Endothelial cell of umbilical vein (primary cell): ENCODE data around the gene RPS13. TPM values are rescaled to one million over a fixed set of nuclear protein-coding genes. Genes with fewer than 3 reads are reported as not detected.

ENCODE experiments used
- BruUV-seq: library from RNA; stranded (reverse); fragments of 400-500 nt; replicated peaks from 2 replicates; lab custom pipeline; 2021; lab: Mats Ljungman, UMichigan
- CTCF ChIA-PET: fragments of 300-600, 350-600 bp; sonication (Branson Sonifier 250); formaldehyde crosslinking; loops from one replicate; lab custom pipeline; 2021; ENCODE audit warnings: antibody characterized with exemption, inconsistent platforms; lab: Charles Lee
- POLR2A ChIA-PET: fragments of 300-600, 350-600 bp; sonication (Branson Sonifier 250); formaldehyde crosslinking; loops from one replicate; lab custom pipeline; 2021; ENCODE audit warnings: antibody characterized with exemption, inconsistent platforms; lab: Charles Lee
- DNase-seq: peaks from one replicate; pipeline ENCODE4 v3.0.0-alpha.2; 2011; ENCODE audit warnings: low read depth, low spot score
- FAIRE-seq: peaks from 2 replicates; lab custom pipeline; 2011; peaks lifted over from hg19 to GRCh38; lab: Jason Lieb, UNC
- H2AFZ ChIP-seq: 2 replicates; pipeline ENCODE4 v1.6.0; 2012; ENCODE audit warnings: low read depth, low read length, control low read depth, inconsistent platforms
- H3K27ac ChIP-seq: 2 replicates; pipeline ENCODE4 v1.5.1; 2011; ENCODE audit warnings: low read depth, mild to moderate bottlenecking, control low read depth, low read length, moderate library complexity; ENCODE audit not compliant: insufficient read depth
- H3K27me3 ChIP-seq, 2 experiments: 2 replicates each; pipeline versions ENCODE4 v1.6.0 to v1.6.1; 2011; ENCODE audit warnings: low read length in 2 of 2, mixed read lengths in 1 of 2; ENCODE audit not compliant: control insufficient read depth in 2 of 2, insufficient read depth in 2 of 2
- H3K36me3 ChIP-seq, 2 experiments: 2 replicates in 1 of 2; 3 replicates in 1 of 2; pipeline ENCODE4 v1.5.1; 2011; ENCODE audit warnings: low read length in 2 of 2, mild to moderate bottlenecking in 1 of 2, moderate library complexity in 1 of 2; ENCODE audit not compliant: control insufficient read depth in 2 of 2, insufficient read depth in 2 of 2; ENCODE audit errors: extremely low read depth in 1 of 2
- H3K4me1 ChIP-seq: 3 replicates; pipeline ENCODE4 v1.5.1; 2011; ENCODE audit warnings: mild to moderate bottlenecking, low read length; ENCODE audit not compliant: control insufficient read depth, insufficient read depth; ENCODE audit errors: extremely low read depth
- H3K4me2 ChIP-seq: 2 replicates; pipeline ENCODE4 v1.6.1; 2011; ENCODE audit warnings: low read length, control low read depth, mixed read lengths; ENCODE audit not compliant: insufficient read depth
- H3K4me3 ChIP-seq, 3 experiments: fragments of 200-600 bp in 1 of 3; sonication (generic), shearing (Covaris generic) in 1 of 3; replicated peaks in 1 of 3; 2 replicates each; pipeline ENCODE4 v1.5.1; 2011 to 2016; ENCODE audit warnings: control low read depth in 3 of 3, low read length in 3 of 3, mild to moderate bottlenecking in 2 of 3, inconsistent platforms in 1 of 3, low read depth in 1 of 3, moderate library complexity in 1 of 3; ENCODE audit not compliant: insufficient read depth in 1 of 3
- H3K79me2 ChIP-seq: 2 replicates; pipeline ENCODE4 v1.6.0; 2012; ENCODE audit warnings: low read length, inconsistent platforms; ENCODE audit not compliant: control insufficient read depth, insufficient read depth
- H3K9ac ChIP-seq: replicated peaks from 2 replicates; pipeline ENCODE3; 2011; ENCODE audit warnings: low read length, control low read depth; ENCODE audit not compliant: insufficient read depth; ENCODE audit errors: extremely low read depth
- H3K9me1 ChIP-seq: replicated peaks from 3 replicates; pipeline ENCODE4 v1.6.0; 2011; ENCODE audit warnings: mild to moderate bottlenecking, low read length; ENCODE audit not compliant: control insufficient read depth, insufficient read depth; ENCODE audit errors: extremely low read depth
- H3K9me3 ChIP-seq: replicated peaks from 2 replicates; pipeline ENCODE4 v1.5.1; 2012; ENCODE audit warnings: low read length, inconsistent platforms; ENCODE audit not compliant: control insufficient read depth, insufficient read depth
- H4K20me1 ChIP-seq: replicated peaks from 2 replicates; pipeline ENCODE3; 2011; ENCODE audit warnings: mild to moderate bottlenecking, low read length; ENCODE audit not compliant: control insufficient read depth, insufficient read depth; ENCODE audit errors: extremely low read depth
- FOS ChIP-seq: IDR thresholded peaks from 2 replicates; pipeline ENCODE4 v1.6.1; 2011; ENCODE audit warnings: mild to moderate bottlenecking, low read length, moderate library complexity, borderline replicate concordance; ENCODE audit not compliant: insufficient read depth
- GATA2 ChIP-seq: IDR thresholded peaks from 2 replicates; pipeline ENCODE4 v1.7.0; 2011; ENCODE audit warnings: low read depth, mild to moderate bottlenecking, moderate library complexity, mixed read lengths, low read length; ENCODE audit not compliant: insufficient read length, insufficient read depth
- MYC ChIP-seq: IDR thresholded peaks from one replicate; pipeline ENCODE4 v1.6.1; 2011; ENCODE audit warnings: mild to moderate bottlenecking, low read depth, low read length
- POLR2A ChIP-seq: IDR thresholded peaks from 2 replicates; pipeline ENCODE4 v1.6.1; 2012; ENCODE audit warnings: low read depth, mild to moderate bottlenecking, control low read depth, low read length
- POLR2AphosphoS5 ChIP-seq: IDR thresholded peaks from 2 replicates; pipeline ENCODE4 v1.6.1; 2012; ENCODE audit warnings: low read depth, mild to moderate bottlenecking, control low read depth, low read length, moderate library complexity; ENCODE audit not compliant: insufficient read depth
- dilution Hi-C: fragments of 300-500 bp; cut with MboI; formaldehyde crosslinking; loops from one replicate; pipeline ENCODE4 v1.15.0; 2019; ENCODE audit warnings: low sequenced_read_pairs; ENCODE audit not compliant: extremely low pct_ligation_motif_present
- intact Hi-C: fragments of 100-400 bp; cut with micrococcal nuclease; formaldehyde crosslinking; loops from one replicate; pipeline ENCODE4 v1.10.0; 2022
- polyA plus RNA-seq, 4 experiments: library from polyadenylated mRNA; depleted of rRNA in 3 of 4; stranded (reverse) in 3 of 4; unstranded in 1 of 4; fragments of >200 nt; gene quantifications; 2 replicates each; pipeline versions ENCODE4 v1.2.1 to v1.2.3, GENCODE V29; 2011 to 2012; ENCODE audit warnings: missing spikeins in 1 of 4
- total RNA-seq: library from RNA; stranded (reverse); gene quantifications from 2 replicates; pipeline ENCODE4 v1.2.3, GENCODE V29; 2021
- TF ChIP-seq, protein P1 (sequence below): IDR thresholded peaks from 2 replicates; pipeline ENCODE4 v1.6.1; 2011; ENCODE audit not compliant: insufficient read depth, insufficient read length
- TF ChIP-seq, protein P2 (sequence below), 2 donors: IDR thresholded peaks; 1 replicate in 1 of 2; 2 replicates in 1 of 2; pipeline ENCODE4 v1.5.1; 2011; ENCODE audit warnings: low read length in 2 of 2, mild to moderate bottlenecking in 2 of 2, moderate library complexity in 2 of 2, control low read depth in 1 of 2, inconsistent platforms in 1 of 2, low read depth in 1 of 2; ENCODE audit not compliant: insufficient read depth in 1 of 2; ENCODE audit errors: extremely low read depth in 1 of 2

The RPS13 gene
- total and polyA plus RNA-seq, 2 donors (not counting 3 experiments of a cell fraction or from before 2014, with no cell fraction given): 1,169 to 1,745 TPM

DNA sequence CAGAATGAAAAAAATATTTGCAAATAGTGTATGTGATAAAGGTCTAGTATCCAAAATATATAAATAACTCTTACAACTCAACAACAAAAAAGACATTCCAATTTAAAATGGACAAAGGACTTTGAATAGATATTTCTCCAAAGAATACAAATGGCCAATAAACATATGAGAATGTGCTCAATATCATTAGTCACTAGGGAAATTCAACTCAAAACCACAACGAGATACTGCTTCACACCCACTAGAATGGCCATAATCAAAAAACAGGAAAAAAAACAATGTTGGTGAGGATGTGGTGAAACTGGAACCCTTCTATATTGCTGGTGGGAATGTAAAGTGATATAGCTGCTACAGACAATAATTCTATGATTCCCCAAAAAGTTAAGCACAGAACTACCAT lies 38.6 kb upstream of the RPS13 start:
- Histone ChIP-seq H3K36me3 (peaks cover 0 to 7% of the 10 kb centered on the region in 2 experiments), H3K9ac (no peak overlapping the region), H3K27me3 (no peaks in the 10 kb centered on the region), H3K4me3 (no peak overlapping the region), H4K20me1 (no peaks in the 10 kb centered on the region), H3K27ac (no peak overlapping the region), H2AFZ (no peak overlapping the region), H3K79me2 (no peaks in the 10 kb centered on the region), H3K4me2 (no peak overlapping the region), H3K9me1 (no peaks in the 10 kb centered on the region), H3K4me1 (peaks cover 8% of the 10 kb centered on the region), H3K9me3 (no peaks in the 10 kb centered on the region)
- no peak for DNase-seq
- no TSS peak for BruUV-seq
- dilution Hi-C loops (no loop called here), intact Hi-C loops (no loop called here)
- TF ChIP-seq, protein P1, sequence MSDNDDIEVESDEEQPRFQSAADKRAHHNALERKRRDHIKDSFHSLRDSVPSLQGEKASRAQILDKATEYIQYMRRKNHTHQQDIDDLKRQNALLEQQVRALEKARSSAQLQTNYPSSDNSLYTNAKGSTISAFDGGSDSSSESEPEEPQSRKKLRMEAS: no peak
- TF ChIP-seq, protein P2, sequence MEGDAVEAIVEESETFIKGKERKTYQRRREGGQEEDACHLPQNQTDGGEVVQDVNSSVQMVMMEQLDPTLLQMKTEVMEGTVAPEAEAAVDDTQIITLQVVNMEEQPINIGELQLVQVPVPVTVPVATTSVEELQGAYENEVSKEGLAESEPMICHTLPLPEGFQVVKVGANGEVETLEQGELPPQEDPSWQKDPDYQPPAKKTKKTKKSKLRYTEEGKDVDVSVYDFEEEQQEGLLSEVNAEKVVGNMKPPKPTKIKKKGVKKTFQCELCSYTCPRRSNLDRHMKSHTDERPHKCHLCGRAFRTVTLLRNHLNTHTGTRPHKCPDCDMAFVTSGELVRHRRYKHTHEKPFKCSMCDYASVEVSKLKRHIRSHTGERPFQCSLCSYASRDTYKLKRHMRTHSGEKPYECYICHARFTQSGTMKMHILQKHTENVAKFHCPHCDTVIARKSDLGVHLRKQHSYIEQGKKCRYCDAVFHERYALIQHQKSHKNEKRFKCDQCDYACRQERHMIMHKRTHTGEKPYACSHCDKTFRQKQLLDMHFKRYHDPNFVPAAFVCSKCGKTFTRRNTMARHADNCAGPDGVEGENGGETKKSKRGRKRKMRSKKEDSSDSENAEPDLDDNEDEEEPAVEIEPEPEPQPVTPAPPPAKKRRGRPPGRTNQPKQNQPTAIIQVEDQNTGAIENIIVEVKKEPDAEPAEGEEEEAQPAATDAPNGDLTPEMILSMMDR (IDR thresholded peaks at IDR 0.05; ENCODE audit: extremely low read depth in 1 of 2, insufficient read depth in 1 of 2, low read depth in 1 of 2, low read length in 2 of 2): no peak
- TF ChIP-seq POLR2AphosphoS5 (no peak), MYC (no peak), GATA2 (no peak), POLR2A (no peak), FOS (no peak)
- FAIRE-seq: no peak
- CTCF ChIA-PET: no interaction called here
- POLR2A ChIA-PET: no interaction called here
